ENCODE measurements around the gene RAB35.

RAB35 gene

GRCh38 chr12:120158351-120158750 lies 41.8 kb upstream of the RAB35 start:
- Histone ChIP-seq H3K9me3 (no peaks in the 10 kb centered on the region), H3K4me1 (ENCODE audit: control insufficient read depth in 1 of 2, insufficient read depth in 1 of 2, low read depth in 1 of 2, low read length in 1 of 2) (no peaks in the 10 kb centered on the region), H3K4me3 (ENCODE audit: low read depth in 1 of 2, low read length in 1 of 2) (no peak overlapping the region), H3K27me3 (no peaks in the 10 kb centered on the region), H3K27ac (no peak overlapping the region), H3K36me3 (peaks cover 100% of the 10 kb centered on the region)
- TF ChIP-seq CTCF (IDR thresholded peaks at IDR 0.05) = no peak

- TF ChIP-seq CTCF (IDR thresholded peaks at IDR 0.05) = no peak
- H3K9me3 ChIP-seq = no peaks in the 10 kb centered on the region
- no peak overlapping the region for H3K27ac ChIP-seq
- no peaks in the 10 kb centered on the region for H3K4me1 ChIP-seq (ENCODE audit: control insufficient read depth in 1 of 2, insufficient read depth in 1 of 2, low read depth in 1 of 2, low read length in 1 of 2)
- no peaks in the 10 kb centered on the region for H3K27me3 ChIP-seq
- peaks cover 99% of the 10 kb centered on the region for H3K36me3 ChIP-seq
- H3K4me3 ChIP-seq (ENCODE audit: low read depth in 1 of 2, low read length in 1 of 2) = no peak overlapping the region
Measured at GRCh38 chr12:120157678-120158077, 41.1 kb upstream of the RAB35 start.

- TF ChIP-seq CTCF (IDR thresholded peaks at IDR 0.05) = no peak
- no peak overlapping the region for H3K27ac ChIP-seq
- no peak overlapping the region for H3K4me3 ChIP-seq (ENCODE audit: low read depth in 1 of 2, low read length in 1 of 2)
- H3K4me1 ChIP-seq (ENCODE audit: control insufficient read depth in 1 of 2, insufficient read depth in 1 of 2, low read depth in 1 of 2, low read length in 1 of 2) = no peaks in the 10 kb centered on the region
- no peaks in the 10 kb centered on the region for H3K9me3 ChIP-seq
- H3K27me3 ChIP-seq = no peaks in the 10 kb centered on the region
- H3K36me3 ChIP-seq = peaks cover 90% of the 10 kb centered on the region
Measured at GRCh38 chr12:120156315-120157259, 40.0 kb upstream of the RAB35 start.

GRCh38 chr12:120155072-120155471 lies 38.5 kb upstream of the RAB35 start:
- no peak overlapping the region for H3K4me3 ChIP-seq (ENCODE audit: low read depth in 1 of 2, low read length in 1 of 2)
- no peaks in the 10 kb centered on the region for H3K4me1 ChIP-seq (ENCODE audit: control insufficient read depth in 1 of 2, insufficient read depth in 1 of 2, low read depth in 1 of 2, low read length in 1 of 2)
- peaks cover 85% of the 10 kb centered on the region for H3K36me3 ChIP-seq
- no peaks in the 10 kb centered on the region for H3K9me3 ChIP-seq
- H3K27ac ChIP-seq = no peak overlapping the region
- TF ChIP-seq CTCF (IDR thresholded peaks at IDR 0.05) = no peak
- H3K27me3 ChIP-seq = no peaks in the 10 kb centered on the region

GRCh38 chr12:120150919-120151525 lies 34.5 kb upstream of the RAB35 start:
- no peak overlapping the region for H3K4me3 ChIP-seq (ENCODE audit: low read depth in 1 of 2, low read length in 1 of 2)
- H3K9me3 ChIP-seq = no peaks in the 10 kb centered on the region
- H3K36me3 ChIP-seq = peaks cover 84% of the 10 kb centered on the region
- H3K27me3 ChIP-seq = no peaks in the 10 kb centered on the region
- H3K27ac ChIP-seq = no peak overlapping the region
- no peaks in the 10 kb centered on the region for H3K4me1 ChIP-seq (ENCODE audit: control insufficient read depth in 1 of 2, insufficient read depth in 1 of 2, low read depth in 1 of 2, low read length in 1 of 2)
- TF ChIP-seq CTCF (IDR thresholded peaks at IDR 0.05) = no peak

All from neutrophil (primary cell).